BJ (cell line): ENCODE measurements around the gene KCTD16. TPM values are rescaled to one million over a fixed set of nuclear protein-coding genes. Genes with fewer than 3 reads are reported as not detected.

ENCODE experiments used
- CTCF ChIA-PET: fragments of 350-600 bp; formaldehyde crosslinking; extraction: SDS; loops from one replicate; lab custom pipeline; 2021; ENCODE audit warnings: antibody characterized with exemption, inconsistent platforms; lab: Yijun Ruan, JAX
- POLR2A ChIA-PET: fragments of 300-600 bp; sonication (Branson Sonifier 250); formaldehyde crosslinking; extraction: SDS; loops from one replicate; lab custom pipeline; 2021; ENCODE audit warnings: antibody characterized with exemption; lab: Charles Lee
- DNase-seq: peaks from one replicate; pipeline ENCODE4 v3.0.0-alpha.2; 2011; ENCODE audit warnings: low read depth
- H3K27me3 ChIP-seq: 2 replicates; pipeline ENCODE4 v1.6.0; 2011; ENCODE audit warnings: low read length; ENCODE audit not compliant: control insufficient read depth, insufficient read depth
- H3K36me3 ChIP-seq: 2 replicates; pipeline ENCODE4 v1.5.1; 2011; ENCODE audit warnings: low read length; ENCODE audit not compliant: control insufficient read depth, insufficient read depth
- H3K4me3 ChIP-seq: 2 replicates; pipeline ENCODE4 v1.5.1; 2011; ENCODE audit warnings: low read depth, mild to moderate bottlenecking, control low read depth, low read length
- polyA plus RNA-seq: library from polyadenylated mRNA; depleted of rRNA; stranded (reverse); fragments of >200 nt; gene quantifications from 2 replicates; pipeline ENCODE4 v1.2.3, GENCODE V29; 2011
- TF ChIP-seq, protein P1 (sequence below): IDR thresholded peaks from 2 replicates; pipeline ENCODE4 v1.5.1; 2011; ENCODE audit warnings: low read depth, mild to moderate bottlenecking, control low read depth, inconsistent platforms, low read length, moderate library complexity; ENCODE audit not compliant: insufficient read depth

The KCTD16 gene
- polyA plus RNA-seq, 1 experiment = 1.7 TPM

GRCh38 chr5:144458216-144458615 lies 287.5 kb downstream of the KCTD16 start:
- POLR2A ChIA-PET = no interaction called here
- no peaks in the 10 kb centered on the region for H3K27me3 ChIP-seq
- TF ChIP-seq, protein P1, sequence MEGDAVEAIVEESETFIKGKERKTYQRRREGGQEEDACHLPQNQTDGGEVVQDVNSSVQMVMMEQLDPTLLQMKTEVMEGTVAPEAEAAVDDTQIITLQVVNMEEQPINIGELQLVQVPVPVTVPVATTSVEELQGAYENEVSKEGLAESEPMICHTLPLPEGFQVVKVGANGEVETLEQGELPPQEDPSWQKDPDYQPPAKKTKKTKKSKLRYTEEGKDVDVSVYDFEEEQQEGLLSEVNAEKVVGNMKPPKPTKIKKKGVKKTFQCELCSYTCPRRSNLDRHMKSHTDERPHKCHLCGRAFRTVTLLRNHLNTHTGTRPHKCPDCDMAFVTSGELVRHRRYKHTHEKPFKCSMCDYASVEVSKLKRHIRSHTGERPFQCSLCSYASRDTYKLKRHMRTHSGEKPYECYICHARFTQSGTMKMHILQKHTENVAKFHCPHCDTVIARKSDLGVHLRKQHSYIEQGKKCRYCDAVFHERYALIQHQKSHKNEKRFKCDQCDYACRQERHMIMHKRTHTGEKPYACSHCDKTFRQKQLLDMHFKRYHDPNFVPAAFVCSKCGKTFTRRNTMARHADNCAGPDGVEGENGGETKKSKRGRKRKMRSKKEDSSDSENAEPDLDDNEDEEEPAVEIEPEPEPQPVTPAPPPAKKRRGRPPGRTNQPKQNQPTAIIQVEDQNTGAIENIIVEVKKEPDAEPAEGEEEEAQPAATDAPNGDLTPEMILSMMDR = no peak
- H3K36me3 ChIP-seq = no peaks in the 10 kb centered on the region
- CTCF ChIA-PET = interaction anchor here (0.8 kb wide), 1 partner anchor 10 kb away, joined by 4 read pairs; no protein-coding TSS in a partner anchor
- no peak for DNase-seq
- H3K4me3 ChIP-seq = no peak overlapping the region

DNA sequence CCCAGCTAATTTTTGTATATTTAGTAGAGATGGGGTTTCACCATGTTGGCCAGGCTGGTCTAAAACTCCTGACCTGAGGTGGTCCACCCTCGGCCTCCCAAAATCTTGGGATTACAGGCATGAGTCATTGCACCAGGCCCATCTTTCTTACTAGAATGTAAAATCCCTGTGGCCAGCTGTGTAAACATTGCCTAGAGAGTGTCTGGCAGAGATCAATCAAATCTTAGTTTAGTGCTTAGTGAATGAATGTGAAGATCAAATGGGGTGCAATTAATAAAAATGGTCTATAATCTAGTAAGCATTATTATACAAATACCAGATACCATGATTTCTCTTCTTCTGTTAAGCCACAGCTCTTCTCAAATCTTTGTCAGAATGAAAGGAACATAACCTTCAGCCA lies 289.9 kb downstream of the KCTD16 start:
- H3K27me3 ChIP-seq = no peaks in the 10 kb centered on the region
- H3K4me3 ChIP-seq = no peak overlapping the region
- ChIA-PET CTCF (no interaction called here), POLR2A (no interaction called here)
- H3K36me3 ChIP-seq = no peaks in the 10 kb centered on the region
- DNase-seq = no peak
- TF ChIP-seq, protein P1 = no peak

GRCh38 chr5:144462577-144462976 lies 291.9 kb downstream of the KCTD16 start:
- Histone ChIP-seq H3K27me3 (no peaks in the 10 kb centered on the region), H3K4me3 (no peak overlapping the region), H3K36me3 (no peaks in the 10 kb centered on the region)
- no peak for DNase-seq
- CTCF ChIA-PET = no interaction called here
- POLR2A ChIA-PET = no interaction called here
- TF ChIP-seq, protein P1 = no peak

DNA sequence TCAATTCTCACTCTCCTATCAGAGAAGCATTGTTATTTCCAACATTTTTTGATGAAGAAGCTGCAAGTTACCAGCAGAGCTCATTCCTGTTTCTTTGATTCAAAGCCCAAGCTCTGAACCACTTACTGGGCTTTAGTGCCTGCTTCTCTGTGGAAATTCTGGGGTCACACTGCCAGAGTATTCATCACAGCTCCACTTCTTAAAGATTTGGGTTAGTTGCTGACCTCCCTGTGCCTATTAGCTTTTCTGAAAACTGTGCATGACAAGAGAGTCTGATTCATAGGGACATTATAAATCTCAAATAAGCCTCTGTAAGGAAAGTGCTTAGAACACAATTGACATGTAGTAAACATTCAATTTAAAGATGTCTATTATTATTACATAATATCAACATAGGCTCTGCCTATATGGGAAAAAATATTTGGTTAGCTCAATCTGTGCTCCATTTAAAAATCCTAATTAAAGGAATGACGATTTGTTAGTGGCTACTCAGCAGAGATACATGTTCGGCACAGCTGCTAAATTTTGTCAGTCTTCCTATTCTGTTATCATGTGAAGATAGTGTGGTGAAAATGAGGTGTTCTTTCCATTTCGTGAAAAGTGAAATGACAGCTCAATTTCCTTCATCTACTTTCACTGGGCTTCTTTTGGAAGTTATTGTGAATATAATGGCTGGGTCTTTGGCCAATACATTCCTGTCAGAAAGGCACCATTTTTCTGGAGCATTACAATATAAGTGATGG lies 293.0 kb downstream of the KCTD16 start:
- H3K4me3 ChIP-seq = no peak overlapping the region
- H3K27me3 ChIP-seq = no peaks in the 10 kb centered on the region
- ChIA-PET POLR2A (no interaction called here), CTCF (no interaction called here)
- no peak for DNase-seq
- H3K36me3 ChIP-seq = no peaks in the 10 kb centered on the region
- TF ChIP-seq, protein P1 = no peak

DNA sequence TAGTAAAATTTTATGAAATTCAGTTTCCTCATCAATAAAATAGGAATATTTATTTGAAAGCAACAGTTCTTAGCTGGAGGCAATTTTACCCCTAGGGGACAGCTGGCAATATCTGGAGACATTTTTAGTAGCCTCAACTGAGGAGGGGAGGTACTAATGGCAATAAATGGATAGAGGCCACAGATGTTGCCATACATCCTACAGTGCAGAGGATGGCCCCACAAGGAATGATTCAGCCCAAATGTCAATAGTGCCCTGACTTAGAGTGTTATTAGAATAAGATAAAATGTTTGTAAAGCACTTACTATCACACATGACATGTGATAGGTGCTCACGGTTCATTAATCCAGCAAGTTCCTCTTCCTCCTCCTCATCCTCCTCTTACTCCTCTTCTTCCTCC lies 293.6 kb downstream of the KCTD16 start:
- no peaks in the 10 kb centered on the region for H3K36me3 ChIP-seq
- no peak overlapping the region for H3K4me3 ChIP-seq
- ChIA-PET POLR2A (no interaction called here), CTCF (no interaction called here)
- DNase-seq = no peak
- TF ChIP-seq, protein P1 = no peak
- H3K27me3 ChIP-seq = no peaks in the 10 kb centered on the region
